AG09309 (cell line): ENCODE data around the gene SMAP2.

Experiments
- DNase-seq: peaks from one replicate; pipeline ENCODE4 v3.0.0-alpha.2; 2010; ENCODE audit warnings: low read depth
- H3K4me3 ChIP-seq: 2 replicates; pipeline ENCODE4 v1.5.1; 2011; ENCODE audit warnings: mild to moderate bottlenecking, low read depth, low read length, moderate library complexity; ENCODE audit not compliant: control insufficient read depth
- CTCF ChIP-seq: IDR thresholded peaks from 2 replicates; pipeline ENCODE4 v1.5.1; 2011; ENCODE audit warnings: mild to moderate bottlenecking, low read depth, low read length, inconsistent platforms; ENCODE audit not compliant: insufficient read depth, control insufficient read depth; ENCODE audit errors: missing control alignments

Gene SMAP2

DNA sequence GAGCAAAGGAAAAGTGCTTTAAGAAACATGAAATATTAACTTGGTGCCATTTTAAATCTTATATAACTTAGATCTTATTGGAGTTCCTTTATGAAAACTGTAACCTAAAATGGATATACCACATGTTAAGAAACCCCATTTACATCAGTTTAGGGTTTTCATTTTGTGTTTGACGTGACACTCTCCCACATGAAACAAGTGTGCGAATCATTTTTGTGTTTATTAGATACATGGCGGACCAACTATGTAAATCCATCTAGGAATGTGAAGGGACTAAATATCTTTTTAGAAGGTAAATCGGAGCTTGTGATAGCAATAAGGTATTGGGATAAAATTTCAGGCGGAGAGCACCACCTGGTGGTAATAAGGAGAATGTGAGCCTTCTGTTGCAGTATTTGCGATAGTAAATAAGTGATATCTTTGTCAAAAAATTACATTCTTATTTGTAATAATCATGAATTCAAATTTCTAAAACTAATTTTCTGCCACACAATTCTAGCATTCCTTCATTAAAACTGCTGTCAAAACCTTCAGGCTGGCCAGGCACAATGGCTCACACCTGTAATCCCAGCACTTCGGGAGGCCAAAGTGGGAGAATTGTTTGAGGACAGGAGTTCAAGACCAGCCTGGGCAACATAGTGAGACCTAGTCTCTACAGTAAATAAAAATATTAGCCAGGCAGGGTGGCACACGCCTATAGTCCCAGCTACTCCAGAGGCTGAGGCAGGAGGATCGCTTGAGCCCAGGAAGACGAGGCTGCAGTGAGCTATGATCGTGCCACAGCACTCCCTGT lies 31.3 kb downstream of the SMAP2 start:
- peak; percentile 27 for DNase-seq
- TF ChIP-seq CTCF, result peak; percentile 72
- H3K4me3 ChIP-seq, result no peak overlapping the region

DNA sequence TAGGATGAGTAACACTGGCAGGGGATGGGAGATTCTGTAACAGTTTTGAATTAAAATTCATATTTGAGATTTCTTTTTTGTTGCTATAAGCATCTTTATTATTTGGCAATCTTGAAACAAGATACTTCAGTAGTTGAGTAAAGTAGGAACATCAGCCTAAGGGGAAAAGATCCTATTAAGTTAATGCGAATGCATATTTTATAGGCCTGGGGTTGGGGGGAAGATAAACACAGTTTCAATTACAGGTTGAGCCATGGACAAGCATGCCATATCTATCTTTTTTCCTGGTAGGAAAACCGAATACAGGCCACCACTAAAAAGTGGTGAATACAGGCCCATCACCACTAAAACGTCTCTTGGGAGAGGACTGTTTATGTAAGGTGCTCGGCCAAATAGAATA lies 32.3 kb downstream of the SMAP2 start:
- H3K4me3 ChIP-seq, result no peak overlapping the region
- DNase-seq, result no peak
- no peak for TF ChIP-seq CTCF

GRCh38 chr1:40407453-40407852 lies 33.9 kb downstream of the SMAP2 start:
- H3K4me3 ChIP-seq, result no peak overlapping the region
- TF ChIP-seq CTCF, result no peak
- no peak for DNase-seq

- no peak for DNase-seq
- no peak for TF ChIP-seq CTCF
- H3K4me3 ChIP-seq, result no peak overlapping the region
Observed at GRCh38 chr1:40409467-40409866, 35.9 kb downstream of the SMAP2 start.

GRCh38 chr1:40411294-40411693 lies 37.8 kb downstream of the SMAP2 start:
- DNase-seq, result no peak
- H3K4me3 ChIP-seq, result no peak overlapping the region
- TF ChIP-seq CTCF, result no peak

- no peak for TF ChIP-seq CTCF
- no peak overlapping the region for H3K4me3 ChIP-seq
- DNase-seq, result no peak
Observed at GRCh38 chr1:40411843-40412242, 38.3 kb downstream of the SMAP2 start.
